ENCODE data around the gene MAK. TPM values are rescaled to one million over a fixed set of nuclear protein-coding genes. Genes with fewer than 3 reads are reported as not detected.

The MAK gene
- total RNA-seq, 1 experiment from 2014 or later, result 0.07 TPM

DNA sequence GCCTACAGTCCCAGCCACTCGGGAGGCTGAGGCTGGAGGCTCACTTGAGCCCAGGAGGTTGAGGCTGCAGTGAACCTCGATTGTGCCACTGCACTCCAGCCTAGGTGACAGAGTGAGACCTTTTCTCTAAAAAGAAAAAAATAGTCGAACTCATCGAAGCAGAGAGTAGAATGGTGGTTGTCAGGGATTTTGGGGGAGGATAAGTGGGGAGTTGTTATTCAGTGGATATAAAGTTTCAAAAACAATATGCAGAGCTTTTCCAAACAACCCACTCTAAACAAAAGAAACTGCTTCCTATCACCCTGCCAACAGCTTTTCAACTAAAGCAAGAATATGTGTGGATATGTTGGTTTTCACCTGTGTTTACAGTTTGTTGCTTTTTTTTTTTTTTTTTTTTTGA is 11.6 kb upstream of the MAK start:
- ChIA-PET CTCF (interaction anchor here (0.7 kb wide), 1 partner anchor 1972 kb away, joined by 3 read pairs; no protein-coding TSS in a partner anchor), POLR2A (interaction anchor here (0.6 to 0.7 kb wide), 3 partner anchors 32 to 1706 kb away, joined by 3 to 6 read pairs (median 3); no protein-coding TSS in a partner anchor)
- TF ChIP-seq JAZF1 (CRISPR knock-in tag; IDR thresholded peaks at IDR 0.05) (no peak), FOXJ3 (CRISPR knock-in tag; IDR thresholded peaks at IDR 0.05; ENCODE audit: borderline replicate concordance) (no peak)
- TF ChIP-seq, protein P1, sequence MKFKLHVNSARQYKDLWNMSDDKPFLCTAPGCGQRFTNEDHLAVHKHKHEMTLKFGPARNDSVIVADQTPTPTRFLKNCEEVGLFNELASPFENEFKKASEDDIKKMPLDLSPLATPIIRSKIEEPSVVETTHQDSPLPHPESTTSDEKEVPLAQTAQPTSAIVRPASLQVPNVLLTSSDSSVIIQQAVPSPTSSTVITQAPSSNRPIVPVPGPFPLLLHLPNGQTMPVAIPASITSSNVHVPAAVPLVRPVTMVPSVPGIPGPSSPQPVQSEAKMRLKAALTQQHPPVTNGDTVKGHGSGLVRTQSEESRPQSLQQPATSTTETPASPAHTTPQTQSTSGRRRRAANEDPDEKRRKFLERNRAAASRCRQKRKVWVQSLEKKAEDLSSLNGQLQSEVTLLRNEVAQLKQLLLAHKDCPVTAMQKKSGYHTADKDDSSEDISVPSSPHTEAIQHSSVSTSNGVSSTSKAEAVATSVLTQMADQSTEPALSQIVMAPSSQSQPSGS (CRISPR knock-in tag; IDR thresholded peaks at IDR 0.05; ENCODE audit: borderline replicate concordance, low read depth), result no peak
- TF ChIP-seq, protein P2, sequence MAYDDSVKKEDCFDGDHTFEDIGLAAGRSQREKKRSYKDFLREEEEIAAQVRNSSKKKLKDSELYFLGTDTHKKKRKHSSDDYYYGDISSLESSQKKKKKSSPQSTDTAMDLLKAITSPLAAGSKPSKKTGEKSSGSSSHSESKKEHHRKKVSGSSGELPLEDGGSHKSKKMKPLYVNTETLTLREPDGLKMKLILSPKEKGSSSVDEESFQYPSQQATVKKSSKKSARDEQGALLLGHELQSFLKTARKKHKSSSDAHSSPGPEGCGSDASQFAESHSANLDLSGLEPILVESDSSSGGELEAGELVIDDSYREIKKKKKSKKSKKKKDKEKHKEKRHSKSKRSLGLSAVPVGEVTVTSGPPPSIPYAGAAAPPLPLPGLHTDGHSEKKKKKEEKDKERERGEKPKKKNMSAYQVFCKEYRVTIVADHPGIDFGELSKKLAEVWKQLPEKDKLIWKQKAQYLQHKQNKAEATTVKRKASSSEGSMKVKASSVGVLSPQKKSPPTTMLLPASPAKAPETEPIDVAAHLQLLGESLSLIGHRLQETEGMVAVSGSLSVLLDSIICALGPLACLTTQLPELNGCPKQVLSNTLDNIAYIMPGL (CRISPR knock-in tag; IDR thresholded peaks at IDR 0.05), result no peak
- peaks cover 13% of the 10 kb centered on the region for H3K36me3 Mint-ChIP-seq
- ATAC-seq (no peak), DNase-seq (ENCODE audit: low spot score) (no peak)
- H3K27ac Mint-ChIP-seq, result no peak overlapping the region
- H3K4me3 Mint-ChIP-seq, result no peak overlapping the region
- H3K9me3 Mint-ChIP-seq, result peaks cover 26% of the 10 kb centered on the region
- H3K27me3 Mint-ChIP-seq (ENCODE audit: low read depth), result peaks cover 7% of the 10 kb centered on the region
- H3K4me1 Mint-ChIP-seq, result no peaks in the 10 kb centered on the region; the same call in 1 of the 2 replicates

DNA sequence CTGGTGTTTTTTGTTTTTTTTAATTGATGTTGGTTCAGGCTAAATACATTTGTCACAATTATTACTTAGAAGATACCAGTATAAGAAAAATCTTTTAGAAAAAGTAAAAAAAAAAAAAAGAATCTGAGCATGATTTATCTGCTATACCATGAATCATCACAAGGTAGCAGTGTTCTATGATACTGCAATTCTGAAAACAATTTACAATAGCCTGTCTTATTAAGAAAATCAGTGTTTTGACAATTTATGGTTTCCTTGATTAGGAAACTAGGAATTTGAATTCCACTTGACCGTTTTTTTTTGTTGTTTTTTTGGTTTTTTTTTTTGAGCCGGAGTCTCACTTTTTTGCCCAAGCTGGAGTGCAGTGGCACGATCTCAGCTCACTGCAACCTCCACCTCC is 9.3 kb upstream of the MAK start:
- DNase-seq (ENCODE audit: low spot score) (no peak), ATAC-seq (no peak)
- H3K4me3 Mint-ChIP-seq, result no peak overlapping the region
- no peak for TF ChIP-seq CBFB (CRISPR knock-in tag; IDR thresholded peaks at IDR 0.05; ENCODE audit: low read depth)
- TF ChIP-seq, protein P3, sequence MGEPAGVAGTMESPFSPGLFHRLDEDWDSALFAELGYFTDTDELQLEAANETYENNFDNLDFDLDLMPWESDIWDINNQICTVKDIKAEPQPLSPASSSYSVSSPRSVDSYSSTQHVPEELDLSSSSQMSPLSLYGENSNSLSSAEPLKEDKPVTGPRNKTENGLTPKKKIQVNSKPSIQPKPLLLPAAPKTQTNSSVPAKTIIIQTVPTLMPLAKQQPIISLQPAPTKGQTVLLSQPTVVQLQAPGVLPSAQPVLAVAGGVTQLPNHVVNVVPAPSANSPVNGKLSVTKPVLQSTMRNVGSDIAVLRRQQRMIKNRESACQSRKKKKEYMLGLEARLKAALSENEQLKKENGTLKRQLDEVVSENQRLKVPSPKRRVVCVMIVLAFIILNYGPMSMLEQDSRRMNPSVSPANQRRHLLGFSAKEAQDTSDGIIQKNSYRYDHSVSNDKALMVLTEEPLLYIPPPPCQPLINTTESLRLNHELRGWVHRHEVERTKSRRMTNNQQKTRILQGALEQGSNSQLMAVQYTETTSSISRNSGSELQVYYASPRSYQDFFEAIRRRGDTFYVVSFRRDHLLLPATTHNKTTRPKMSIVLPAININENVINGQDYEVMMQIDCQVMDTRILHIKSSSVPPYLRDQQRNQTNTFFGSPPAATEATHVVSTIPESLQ (CRISPR knock-in tag; IDR thresholded peaks at IDR 0.05), result no peak
- H3K27ac Mint-ChIP-seq, result no peak overlapping the region
- no peaks in the 10 kb centered on the region for H3K36me3 Mint-ChIP-seq
- ChIA-PET CTCF (interaction anchor here (0.6 to 1.2 kb wide), 7 partner anchors 9 to 632 kb away, joined by 3 to 4 read pairs (median 3); partner anchors contain the start of genes MAK and SYCP2L), POLR2A (interaction anchor here (0.6 to 0.7 kb wide), 2 partner anchors 145 to 165 kb away, joined by 3 read pairs; no protein-coding TSS in a partner anchor)
- peaks cover 8% of the 10 kb centered on the region for H3K9me3 Mint-ChIP-seq
- no peaks in the 10 kb centered on the region for H3K4me1 Mint-ChIP-seq
- H3K27me3 Mint-ChIP-seq (ENCODE audit: low read depth), result peaks cover 4% of the 10 kb centered on the region; the same call in 1 of the 2 replicates

DNA sequence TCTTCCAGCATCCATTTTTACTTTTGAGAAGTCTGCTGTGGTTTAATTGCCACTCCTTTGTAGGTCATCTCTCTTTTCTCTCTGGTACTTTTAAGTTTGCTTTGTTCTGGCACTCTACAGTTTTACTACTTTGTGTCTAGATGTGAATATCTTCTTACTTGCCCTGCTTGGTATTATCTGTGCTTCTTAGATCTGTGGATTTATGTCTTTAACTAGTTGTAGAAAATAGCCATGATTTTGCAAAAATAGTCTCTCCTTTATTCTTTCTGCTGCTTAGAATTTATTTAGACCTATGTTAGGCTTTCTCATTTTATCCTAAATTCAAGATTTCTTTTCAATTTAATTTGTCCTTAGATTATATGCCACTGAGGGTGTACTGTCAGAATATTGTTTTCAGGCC is 5.2 kb upstream of the MAK start:
- ATAC-seq (no peak), DNase-seq (ENCODE audit: low spot score) (no peak)
- Mint-ChIP-seq H3K27me3 (ENCODE audit: low read depth) (peaks cover 33% of the 10 kb centered on the region), H3K36me3 (no peaks in the 10 kb centered on the region), H3K9me3 (no peaks in the 10 kb centered on the region), H3K4me3 (no peak overlapping the region), H3K27ac (no peak overlapping the region), H3K4me1 (peaks cover 4% of the 10 kb centered on the region; the same call in 1 of the 2 replicates)
- CTCF ChIA-PET, result interaction anchor here (1.0 kb wide), 1 partner anchor 43 kb away, joined by 3 read pairs; the partner anchor contains the start of gene SYCP2L
- POLR2A ChIA-PET, result no interaction called here
- TF ChIP-seq, protein P4, sequence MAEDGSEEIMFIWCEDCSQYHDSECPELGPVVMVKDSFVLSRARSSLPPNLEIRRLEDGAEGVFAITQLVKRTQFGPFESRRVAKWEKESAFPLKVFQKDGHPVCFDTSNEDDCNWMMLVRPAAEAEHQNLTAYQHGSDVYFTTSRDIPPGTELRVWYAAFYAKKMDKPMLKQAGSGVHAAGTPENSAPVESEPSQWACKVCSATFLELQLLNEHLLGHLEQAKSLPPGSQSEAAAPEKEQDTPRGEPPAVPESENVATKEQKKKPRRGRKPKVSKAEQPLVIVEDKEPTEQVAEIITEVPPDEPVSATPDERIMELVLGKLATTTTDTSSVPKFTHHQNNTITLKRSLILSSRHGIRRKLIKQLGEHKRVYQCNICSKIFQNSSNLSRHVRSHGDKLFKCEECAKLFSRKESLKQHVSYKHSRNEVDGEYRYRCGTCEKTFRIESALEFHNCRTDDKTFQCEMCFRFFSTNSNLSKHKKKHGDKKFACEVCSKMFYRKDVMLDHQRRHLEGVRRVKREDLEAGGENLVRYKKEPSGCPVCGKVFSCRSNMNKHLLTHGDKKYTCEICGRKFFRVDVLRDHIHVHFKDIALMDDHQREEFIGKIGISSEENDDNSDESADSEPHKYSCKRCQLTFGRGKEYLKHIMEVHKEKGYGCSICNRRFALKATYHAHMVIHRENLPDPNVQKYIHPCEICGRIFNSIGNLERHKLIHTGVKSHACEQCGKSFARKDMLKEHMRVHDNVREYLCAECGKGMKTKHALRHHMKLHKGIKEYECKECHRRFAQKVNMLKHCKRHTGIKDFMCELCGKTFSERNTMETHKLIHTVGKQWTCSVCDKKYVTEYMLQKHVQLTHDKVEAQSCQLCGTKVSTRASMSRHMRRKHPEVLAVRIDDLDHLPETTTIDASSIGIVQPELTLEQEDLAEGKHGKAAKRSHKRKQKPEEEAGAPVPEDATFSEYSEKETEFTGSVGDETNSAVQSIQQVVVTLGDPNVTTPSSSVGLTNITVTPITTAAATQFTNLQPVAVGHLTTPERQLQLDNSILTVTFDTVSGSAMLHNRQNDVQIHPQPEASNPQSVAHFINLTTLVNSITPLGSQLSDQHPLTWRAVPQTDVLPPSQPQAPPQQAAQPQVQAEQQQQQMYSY (CRISPR knock-in tag; IDR thresholded peaks at IDR 0.05), result no peak
- TF ChIP-seq ZNF121 (CRISPR knock-in tag; IDR thresholded peaks at IDR 0.05), result no peak
- TF ChIP-seq, protein P5, sequence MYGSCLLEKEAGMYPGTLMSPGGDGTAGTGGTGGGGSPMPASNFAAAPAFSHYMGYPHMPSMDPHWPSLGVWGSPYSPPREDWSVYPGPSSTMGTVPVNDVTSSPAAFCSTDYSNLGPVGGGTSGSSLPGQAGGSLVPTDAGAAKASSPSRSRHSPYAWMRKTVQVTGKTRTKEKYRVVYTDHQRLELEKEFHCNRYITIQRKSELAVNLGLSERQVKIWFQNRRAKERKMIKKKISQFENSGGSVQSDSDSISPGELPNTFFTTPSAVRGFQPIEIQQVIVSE (CRISPR knock-in tag; IDR thresholded peaks at IDR 0.05; ENCODE audit: borderline replicate concordance), result no peak
- TF ChIP-seq, protein P6, sequence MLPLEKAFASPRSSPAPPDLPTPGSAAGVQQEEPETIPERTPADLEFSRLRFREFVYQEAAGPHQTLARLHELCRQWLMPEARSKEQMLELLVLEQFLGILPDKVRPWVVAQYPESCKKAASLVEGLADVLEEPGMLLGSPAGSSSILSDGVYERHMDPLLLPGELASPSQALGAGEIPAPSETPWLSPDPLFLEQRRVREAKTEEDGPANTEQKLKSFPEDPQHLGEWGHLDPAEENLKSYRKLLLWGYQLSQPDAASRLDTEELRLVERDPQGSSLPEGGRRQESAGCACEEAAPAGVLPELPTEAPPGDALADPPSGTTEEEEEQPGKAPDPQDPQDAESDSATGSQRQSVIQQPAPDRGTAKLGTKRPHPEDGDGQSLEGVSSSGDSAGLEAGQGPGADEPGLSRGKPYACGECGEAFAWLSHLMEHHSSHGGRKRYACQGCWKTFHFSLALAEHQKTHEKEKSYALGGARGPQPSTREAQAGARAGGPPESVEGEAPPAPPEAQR (CRISPR knock-in tag; IDR thresholded peaks at IDR 0.05), result no peak
- TF ChIP-seq FOXP1 (CRISPR knock-in tag; IDR thresholded peaks at IDR 0.05; ENCODE audit: borderline replicate concordance), result no peak
- TF ChIP-seq NR2C2 (CRISPR knock-in tag; IDR thresholded peaks at IDR 0.05), result no peak
- no peak for TF ChIP-seq SP1 (CRISPR knock-in tag; conservative IDR thresholded peaks at IDR 0.05)
- no peak for TF ChIP-seq CBFB (CRISPR knock-in tag; IDR thresholded peaks at IDR 0.05; ENCODE audit: low read depth)
- TF ChIP-seq, protein P7, sequence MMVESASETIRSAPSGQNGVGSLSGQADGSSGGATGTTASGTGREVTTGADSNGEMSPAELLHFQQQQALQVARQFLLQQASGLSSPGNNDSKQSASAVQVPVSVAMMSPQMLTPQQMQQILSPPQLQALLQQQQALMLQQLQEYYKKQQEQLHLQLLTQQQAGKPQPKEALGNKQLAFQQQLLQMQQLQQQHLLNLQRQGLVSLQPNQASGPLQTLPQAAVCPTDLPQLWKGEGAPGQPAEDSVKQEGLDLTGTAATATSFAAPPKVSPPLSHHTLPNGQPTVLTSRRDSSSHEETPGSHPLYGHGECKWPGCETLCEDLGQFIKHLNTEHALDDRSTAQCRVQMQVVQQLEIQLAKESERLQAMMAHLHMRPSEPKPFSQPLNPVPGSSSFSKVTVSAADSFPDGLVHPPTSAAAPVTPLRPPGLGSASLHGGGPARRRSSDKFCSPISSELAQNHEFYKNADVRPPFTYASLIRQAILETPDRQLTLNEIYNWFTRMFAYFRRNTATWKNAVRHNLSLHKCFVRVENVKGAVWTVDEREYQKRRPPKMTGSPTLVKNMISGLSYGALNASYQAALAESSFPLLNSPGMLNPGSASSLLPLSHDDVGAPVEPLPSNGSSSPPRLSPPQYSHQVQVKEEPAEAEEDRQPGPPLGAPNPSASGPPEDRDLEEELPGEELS (CRISPR knock-in tag; IDR thresholded peaks at IDR 0.05), result no peak
- TF ChIP-seq ZNF317 (CRISPR knock-in tag; IDR thresholded peaks at IDR 0.05; ENCODE audit: borderline replicate concordance, low read depth), result no peak
- TF ChIP-seq GRHL2 (CRISPR knock-in tag; IDR thresholded peaks at IDR 0.05; ENCODE audit: insufficient replicate concordance, severe bottlenecking), result no peak
- no peak for TF ChIP-seq ZNF263 (CRISPR knock-in tag; IDR thresholded peaks at IDR 0.05; ENCODE audit: low read depth)

Measured in WTC11 (cell line).